Liver (tissue), 3 donors: ENCODE measurements around the gene BCR.

Source experiments
- EGR1 ChIP-seq, 2 donors: IDR thresholded peaks; 2 replicates each; pipeline ENCODE4 v1.6.1; 2016 to 2018; ENCODE audit warnings: antibody characterized with exemption in 2 of 2, low read depth in 2 of 2
- GABPA ChIP-seq, 2 donors: IDR thresholded peaks in 1 of 2; conservative IDR thresholded peaks in 1 of 2; 2 replicates each; pipeline ENCODE4 v1.6.1; 2016; ENCODE audit warnings: antibody characterized with exemption in 2 of 2, mild to moderate bottlenecking in 1 of 2, moderate library complexity in 1 of 2
- HNF4G ChIP-seq: IDR thresholded peaks from 2 replicates; pipeline ENCODE4 v1.6.1; 2016; ENCODE audit warnings: antibody characterized with exemption
- RAD21 ChIP-seq, 2 donors: IDR thresholded peaks; 2 replicates each; pipeline ENCODE4 v1.6.1; 2016; ENCODE audit warnings: antibody characterized with exemption in 2 of 2, mild to moderate bottlenecking in 2 of 2
- SP1 ChIP-seq: IDR thresholded peaks from 2 replicates; pipeline ENCODE4 v1.6.1; 2018; ENCODE audit warnings: antibody characterized with exemption, mild to moderate bottlenecking
- TAF1 ChIP-seq: conservative IDR thresholded peaks from 2 replicates; pipeline ENCODE4 v1.6.1; 2016; ENCODE audit warnings: antibody characterized with exemption, mild to moderate bottlenecking
- YY1 ChIP-seq: IDR thresholded peaks from 2 replicates; pipeline ENCODE4 v1.6.1; 2016; ENCODE audit warnings: antibody characterized with exemption, mild to moderate bottlenecking
- TF ChIP-seq, protein P1 (sequence below): fragments of 150-350 bp; IDR thresholded peaks from 2 replicates; pipeline ENCODE4 v1.5.1; 2017; ENCODE audit warnings: improper control_type of control experiment, low read depth, low read length; ENCODE audit not compliant: missing input control
- TF ChIP-seq, protein P2 (sequence below): IDR thresholded peaks from 2 replicates; pipeline ENCODE4 v1.6.1; 2016; ENCODE audit warnings: antibody characterized with exemption
- TF ChIP-seq, protein P3 (sequence below): IDR thresholded peaks from 2 replicates; pipeline ENCODE4 v1.6.1; 2016; ENCODE audit warnings: antibody characterized with exemption, mild to moderate bottlenecking
- TF ChIP-seq, protein P4 (sequence below): IDR thresholded peaks from 2 replicates; pipeline ENCODE4 v1.6.1; 2016; ENCODE audit warnings: antibody characterized with exemption
- TF ChIP-seq, protein P5 (sequence below): IDR thresholded peaks from 2 replicates; pipeline ENCODE4 v1.6.1; 2016; ENCODE audit warnings: antibody characterized with exemption
- donor health status: healthy.
- donor health status: healthy.

DNA sequence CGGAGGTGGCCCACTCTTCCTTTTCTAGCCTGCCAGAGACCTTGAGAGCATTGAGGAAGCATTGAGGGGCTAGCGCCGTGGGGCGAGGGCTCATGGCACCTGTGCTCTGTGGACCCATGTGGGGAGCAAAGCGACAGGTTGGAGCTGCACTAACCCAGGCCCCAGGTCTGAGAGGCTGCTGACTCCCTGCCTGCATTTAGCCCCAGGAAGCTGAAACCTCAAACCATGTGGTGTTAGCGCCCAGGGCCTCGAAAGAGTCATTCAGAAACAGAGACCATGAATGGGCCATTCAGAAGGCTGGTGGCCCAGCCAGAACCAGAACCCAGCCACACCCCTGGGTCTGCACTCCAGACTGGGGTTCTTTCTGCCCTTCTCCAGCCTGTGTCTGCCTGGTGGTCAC, 88.6 kb downstream of the BCR start:
- TF ChIP-seq, protein P1, sequence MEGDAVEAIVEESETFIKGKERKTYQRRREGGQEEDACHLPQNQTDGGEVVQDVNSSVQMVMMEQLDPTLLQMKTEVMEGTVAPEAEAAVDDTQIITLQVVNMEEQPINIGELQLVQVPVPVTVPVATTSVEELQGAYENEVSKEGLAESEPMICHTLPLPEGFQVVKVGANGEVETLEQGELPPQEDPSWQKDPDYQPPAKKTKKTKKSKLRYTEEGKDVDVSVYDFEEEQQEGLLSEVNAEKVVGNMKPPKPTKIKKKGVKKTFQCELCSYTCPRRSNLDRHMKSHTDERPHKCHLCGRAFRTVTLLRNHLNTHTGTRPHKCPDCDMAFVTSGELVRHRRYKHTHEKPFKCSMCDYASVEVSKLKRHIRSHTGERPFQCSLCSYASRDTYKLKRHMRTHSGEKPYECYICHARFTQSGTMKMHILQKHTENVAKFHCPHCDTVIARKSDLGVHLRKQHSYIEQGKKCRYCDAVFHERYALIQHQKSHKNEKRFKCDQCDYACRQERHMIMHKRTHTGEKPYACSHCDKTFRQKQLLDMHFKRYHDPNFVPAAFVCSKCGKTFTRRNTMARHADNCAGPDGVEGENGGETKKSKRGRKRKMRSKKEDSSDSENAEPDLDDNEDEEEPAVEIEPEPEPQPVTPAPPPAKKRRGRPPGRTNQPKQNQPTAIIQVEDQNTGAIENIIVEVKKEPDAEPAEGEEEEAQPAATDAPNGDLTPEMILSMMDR, result no peak
- TF ChIP-seq, protein P2, sequence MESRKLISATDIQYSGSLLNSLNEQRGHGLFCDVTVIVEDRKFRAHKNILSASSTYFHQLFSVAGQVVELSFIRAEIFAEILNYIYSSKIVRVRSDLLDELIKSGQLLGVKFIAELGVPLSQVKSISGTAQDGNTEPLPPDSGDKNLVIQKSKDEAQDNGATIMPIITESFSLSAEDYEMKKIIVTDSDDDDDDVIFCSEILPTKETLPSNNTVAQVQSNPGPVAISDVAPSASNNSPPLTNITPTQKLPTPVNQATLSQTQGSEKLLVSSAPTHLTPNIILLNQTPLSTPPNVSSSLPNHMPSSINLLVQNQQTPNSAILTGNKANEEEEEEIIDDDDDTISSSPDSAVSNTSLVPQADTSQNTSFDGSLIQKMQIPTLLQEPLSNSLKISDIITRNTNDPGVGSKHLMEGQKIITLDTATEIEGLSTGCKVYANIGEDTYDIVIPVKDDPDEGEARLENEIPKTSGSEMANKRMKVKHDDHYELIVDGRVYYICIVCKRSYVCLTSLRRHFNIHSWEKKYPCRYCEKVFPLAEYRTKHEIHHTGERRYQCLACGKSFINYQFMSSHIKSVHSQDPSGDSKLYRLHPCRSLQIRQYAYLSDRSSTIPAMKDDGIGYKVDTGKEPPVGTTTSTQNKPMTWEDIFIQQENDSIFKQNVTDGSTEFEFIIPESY, result no peak
- TF ChIP-seq, protein P3, sequence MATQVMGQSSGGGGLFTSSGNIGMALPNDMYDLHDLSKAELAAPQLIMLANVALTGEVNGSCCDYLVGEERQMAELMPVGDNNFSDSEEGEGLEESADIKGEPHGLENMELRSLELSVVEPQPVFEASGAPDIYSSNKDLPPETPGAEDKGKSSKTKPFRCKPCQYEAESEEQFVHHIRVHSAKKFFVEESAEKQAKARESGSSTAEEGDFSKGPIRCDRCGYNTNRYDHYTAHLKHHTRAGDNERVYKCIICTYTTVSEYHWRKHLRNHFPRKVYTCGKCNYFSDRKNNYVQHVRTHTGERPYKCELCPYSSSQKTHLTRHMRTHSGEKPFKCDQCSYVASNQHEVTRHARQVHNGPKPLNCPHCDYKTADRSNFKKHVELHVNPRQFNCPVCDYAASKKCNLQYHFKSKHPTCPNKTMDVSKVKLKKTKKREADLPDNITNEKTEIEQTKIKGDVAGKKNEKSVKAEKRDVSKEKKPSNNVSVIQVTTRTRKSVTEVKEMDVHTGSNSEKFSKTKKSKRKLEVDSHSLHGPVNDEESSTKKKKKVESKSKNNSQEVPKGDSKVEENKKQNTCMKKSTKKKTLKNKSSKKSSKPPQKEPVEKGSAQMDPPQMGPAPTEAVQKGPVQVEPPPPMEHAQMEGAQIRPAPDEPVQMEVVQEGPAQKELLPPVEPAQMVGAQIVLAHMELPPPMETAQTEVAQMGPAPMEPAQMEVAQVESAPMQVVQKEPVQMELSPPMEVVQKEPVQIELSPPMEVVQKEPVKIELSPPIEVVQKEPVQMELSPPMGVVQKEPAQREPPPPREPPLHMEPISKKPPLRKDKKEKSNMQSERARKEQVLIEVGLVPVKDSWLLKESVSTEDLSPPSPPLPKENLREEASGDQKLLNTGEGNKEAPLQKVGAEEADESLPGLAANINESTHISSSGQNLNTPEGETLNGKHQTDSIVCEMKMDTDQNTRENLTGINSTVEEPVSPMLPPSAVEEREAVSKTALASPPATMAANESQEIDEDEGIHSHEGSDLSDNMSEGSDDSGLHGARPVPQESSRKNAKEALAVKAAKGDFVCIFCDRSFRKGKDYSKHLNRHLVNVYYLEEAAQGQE, result no peak
- TF ChIP-seq YY1 (no peak), EGR1 (IDR thresholded peaks at IDR 0.05; ENCODE audit: low read depth in 2 of 2) (no peak), GABPA (IDR thresholded peaks at IDR 0.05 in 1 of 2, conservative IDR thresholded peaks at IDR 0.05 in 1 of 2) (no peak), TAF1 (no peak), RAD21 (IDR thresholded peaks at IDR 0.05) (no peak), SP1 (no peak), HNF4G (no peak)
- TF ChIP-seq, protein P4, sequence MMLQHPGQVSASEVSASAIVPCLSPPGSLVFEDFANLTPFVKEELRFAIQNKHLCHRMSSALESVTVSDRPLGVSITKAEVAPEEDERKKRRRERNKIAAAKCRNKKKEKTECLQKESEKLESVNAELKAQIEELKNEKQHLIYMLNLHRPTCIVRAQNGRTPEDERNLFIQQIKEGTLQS, result no peak
- TF ChIP-seq, protein P5, sequence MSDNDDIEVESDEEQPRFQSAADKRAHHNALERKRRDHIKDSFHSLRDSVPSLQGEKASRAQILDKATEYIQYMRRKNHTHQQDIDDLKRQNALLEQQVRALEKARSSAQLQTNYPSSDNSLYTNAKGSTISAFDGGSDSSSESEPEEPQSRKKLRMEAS, result no peak
